HEK293 (cell line): ENCODE measurements around the gene DEDD.

Experiments used
- CTCF ChIA-PET: fragments of 350-600 bp; formaldehyde crosslinking; extraction: SDS; loops from one replicate; lab custom pipeline; 2021; ENCODE audit warnings: antibody characterized with exemption; lab: Yijun Ruan, JAX
- POLR2A ChIA-PET: fragments of 300-600 bp; formaldehyde crosslinking; extraction: SDS; loops from one replicate; lab custom pipeline; 2020; ENCODE audit warnings: antibody characterized with exemption, inconsistent platforms; lab: Yijun Ruan, JAX
- H3K27ac ChIP-seq: fragments of 200-500 bp; sonication (Bioruptor generic); 2 replicates; pipeline ENCODE4 v1.5.1; 2014; ENCODE audit warnings: low read depth, low read length, control low read depth, inconsistent platforms; ENCODE audit errors: extremely low read depth
- H3K36me3 ChIP-seq, 2 experiments: fragments of 200-500 bp in 1 of 2; sonication (Bioruptor generic) in 1 of 2; 1 replicate in 1 of 2; 2 replicates in 1 of 2; pipeline ENCODE4 v1.5.1; 2014 to 2017; ENCODE audit warnings: inconsistent platforms in 2 of 2, low read length in 2 of 2; ENCODE audit not compliant: control insufficient read depth in 2 of 2, insufficient read depth in 1 of 2
- H3K4me1 ChIP-seq: fragments of 200-500 bp; sonication (Bioruptor generic); 2 replicates; pipeline ENCODE4 v1.5.1; 2014; ENCODE audit warnings: mild to moderate bottlenecking, low read length, inconsistent platforms; ENCODE audit not compliant: control insufficient read depth, insufficient read depth
- H3K4me3 ChIP-seq: 2 replicates; pipeline ENCODE4 v1.5.1; 2011; ENCODE audit warnings: low read depth, mild to moderate bottlenecking, control low read depth, low read length, moderate library complexity
- H3K9me3 ChIP-seq: fragments of 200-500 bp; sonication (Bioruptor generic); 2 replicates; pipeline ENCODE4 v1.5.1; 2014; ENCODE audit warnings: low read depth, low read length, inconsistent platforms; ENCODE audit not compliant: control insufficient read depth, insufficient read depth
- HOXD13 ChIP-seq: sonication (generic); formaldehyde crosslinking; IDR thresholded peaks from 2 replicates; pipeline ENCODE4 v1.8.0; 2022; ENCODE audit warnings: missing genetic modification reagents, borderline replicate concordance
- KLF16 ChIP-seq: fragments of 450-650 bp; formaldehyde crosslinking; IDR thresholded peaks from 2 replicates; pipeline ENCODE4 v1.5.1; 2017; ENCODE audit warnings: missing biosample characterization, missing genetic modification characterization
- KLF7 ChIP-seq: fragments of 450-650 bp; formaldehyde crosslinking; IDR thresholded peaks from 2 replicates; pipeline ENCODE4 v1.5.1; 2016; ENCODE audit warnings: missing biosample characterization, missing genetic modification characterization, borderline replicate concordance
- OSR2 ChIP-seq: fragments of 450-650 bp; formaldehyde crosslinking; IDR thresholded peaks from 2 replicates; pipeline ENCODE4 v1.5.1; 2016; ENCODE audit warnings: missing biosample characterization, missing genetic modification characterization
- SCRT1 ChIP-seq: fragments of 450-650 bp; formaldehyde crosslinking; IDR thresholded peaks from 2 replicates; pipeline ENCODE4 v1.5.1; 2016; ENCODE audit warnings: missing biosample characterization, missing genetic modification characterization, borderline replicate concordance
- ZFP37 ChIP-seq: fragments of 450-650 bp; formaldehyde crosslinking; IDR thresholded peaks from 2 replicates; pipeline ENCODE4 v1.5.1; 2016; ENCODE audit warnings: missing biosample characterization, missing genetic modification characterization
- ZNF132 ChIP-seq: fragments of 450-650 bp; formaldehyde crosslinking; IDR thresholded peaks from 2 replicates; pipeline ENCODE4 v1.5.1; 2017; ENCODE audit warnings: missing biosample characterization, missing genetic modification characterization, borderline replicate concordance
- ZNF155 ChIP-seq: fragments of 450-650 bp; formaldehyde crosslinking; IDR thresholded peaks from 2 replicates; pipeline ENCODE4 v1.5.1; 2016; ENCODE audit warnings: missing biosample characterization, missing genetic modification characterization
- ZNF169 ChIP-seq: fragments of 450-650 bp; formaldehyde crosslinking; IDR thresholded peaks from 2 replicates; pipeline ENCODE4 v1.5.1; 2016; ENCODE audit warnings: missing biosample characterization, missing genetic modification characterization
- ZNF211 ChIP-seq: fragments of 450-650 bp; formaldehyde crosslinking; IDR thresholded peaks from 2 replicates; pipeline ENCODE4 v1.5.1; 2016; ENCODE audit warnings: low read depth, missing biosample characterization, missing genetic modification characterization
- ZNF221 ChIP-seq: fragments of 450-650 bp; formaldehyde crosslinking; IDR thresholded peaks from 2 replicates; pipeline ENCODE4 v1.5.1; 2017; ENCODE audit warnings: missing biosample characterization, missing genetic modification characterization, borderline replicate concordance
- ZNF423 ChIP-seq: fragments of 450-650 bp; formaldehyde crosslinking; IDR thresholded peaks from 2 replicates; pipeline ENCODE4 v1.5.1; 2016; ENCODE audit warnings: missing biosample characterization, missing genetic modification characterization
- ZNF560 ChIP-seq: fragments of 450-650 bp; formaldehyde crosslinking; IDR thresholded peaks from 2 replicates; pipeline ENCODE4 v1.5.1; 2017; ENCODE audit warnings: missing biosample characterization, missing genetic modification characterization, borderline replicate concordance
- ZNF561 ChIP-seq: fragments of 450-650 bp; IDR thresholded peaks from 2 replicates; pipeline ENCODE4 v1.5.1; 2018; ENCODE audit warnings: missing biosample characterization, missing genetic modification characterization, borderline replicate concordance
- ZNF623 ChIP-seq: fragments of 450-650 bp; formaldehyde crosslinking; IDR thresholded peaks from 2 replicates; pipeline ENCODE4 v1.5.1; 2016; ENCODE audit warnings: missing biosample characterization, missing genetic modification characterization
- ZNF747 ChIP-seq: fragments of 450-650 bp; formaldehyde crosslinking; IDR thresholded peaks from 2 replicates; pipeline ENCODE4 v1.5.1; 2016; ENCODE audit warnings: missing biosample characterization, missing genetic modification characterization
- ZNF837 ChIP-seq: fragments of 450-650 bp; formaldehyde crosslinking; IDR thresholded peaks from 2 replicates; pipeline ENCODE4 v1.5.1; 2016; ENCODE audit warnings: missing biosample characterization, missing genetic modification characterization
- ZNF843 ChIP-seq: fragments of 450-650 bp; formaldehyde crosslinking; IDR thresholded peaks from 2 replicates; pipeline ENCODE4 v1.5.1; 2016; ENCODE audit warnings: missing biosample characterization, missing genetic modification characterization
- ZSCAN16 ChIP-seq: fragments of 450-650 bp; formaldehyde crosslinking; IDR thresholded peaks from 2 replicates; pipeline ENCODE4 v1.5.1; 2016; ENCODE audit warnings: missing biosample characterization, missing genetic modification characterization
- TF ChIP-seq, protein P1 (sequence below): fragments of 450-650 bp; formaldehyde crosslinking; IDR thresholded peaks from 2 replicates; pipeline ENCODE4 v1.5.1; 2016; ENCODE audit warnings: missing biosample characterization, missing genetic modification characterization, borderline replicate concordance
- TF ChIP-seq, protein P2 (sequence below): fragments of 450-650 bp; formaldehyde crosslinking; IDR thresholded peaks from 2 replicates; pipeline ENCODE4; 2016; ENCODE audit warnings: missing biosample characterization, missing genetic modification characterization
- TF ChIP-seq, protein P3 (sequence below): fragments of 450-650 bp; formaldehyde crosslinking; IDR thresholded peaks from 2 replicates; pipeline ENCODE4 v1.5.1; 2016; ENCODE audit warnings: missing biosample characterization, missing genetic modification characterization
- TF ChIP-seq, protein P4 (sequence below): sonication (generic); formaldehyde crosslinking; IDR thresholded peaks from 2 replicates; pipeline ENCODE4 v1.8.1; 2022; ENCODE audit warnings: mild to moderate bottlenecking, moderate library complexity, missing genetic modification reagents
- TF ChIP-seq, protein P5 (sequence below): fragments of 450-650 bp; formaldehyde crosslinking; IDR thresholded peaks from 2 replicates; pipeline ENCODE4 v1.5.1; 2016; ENCODE audit warnings: missing biosample characterization, missing genetic modification characterization

Gene DEDD

DNA sequence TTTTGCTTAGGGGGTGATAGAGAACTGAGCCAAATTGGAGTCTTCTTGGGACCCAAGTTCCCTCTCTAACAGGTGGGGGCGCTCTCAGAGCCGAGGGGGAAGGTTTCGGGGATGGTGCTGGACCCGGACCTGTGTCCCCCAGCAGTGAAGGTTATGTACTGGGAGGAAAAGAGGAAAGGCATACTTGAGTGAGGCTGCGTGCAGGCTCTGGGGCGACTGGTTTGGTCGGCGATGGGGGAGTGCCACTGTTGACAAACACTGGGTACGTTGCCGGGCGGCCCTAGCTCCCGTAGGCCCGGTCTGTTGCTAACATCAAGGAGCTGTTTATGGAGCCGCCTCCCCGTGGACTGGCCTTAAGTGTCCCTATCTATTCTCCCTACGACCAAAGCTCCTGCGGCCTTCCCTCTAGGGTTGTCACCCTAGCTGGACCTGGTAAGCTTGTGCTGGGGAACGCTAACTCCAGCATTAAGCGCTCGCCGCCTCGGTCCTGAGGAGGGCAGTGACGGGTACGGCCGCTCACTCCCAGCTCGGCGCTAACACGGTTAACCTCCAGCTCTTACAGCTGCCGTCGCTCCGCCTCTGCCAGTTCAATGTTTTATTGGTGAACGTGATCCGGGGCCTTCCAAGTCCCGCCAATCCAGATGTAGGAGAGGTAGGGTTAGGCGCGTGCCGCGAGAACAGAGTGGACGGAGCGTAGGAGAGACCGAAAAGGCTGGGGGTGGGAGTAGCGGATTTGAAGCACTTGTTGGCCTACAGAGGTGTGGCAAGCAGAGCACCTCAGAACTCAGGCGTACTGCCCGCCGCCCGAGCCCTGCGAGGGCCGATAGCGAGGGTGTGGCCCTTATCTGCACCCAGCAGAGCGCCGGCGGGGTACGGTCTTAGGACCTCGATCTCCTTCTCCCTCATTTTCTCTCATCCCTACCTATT is 33.5 kb upstream of the DEDD start, which contains the start of gene PPOX:
TSS of gene PPOX (plus strand) at position 685 of the 927 bp plus-strand sequence. CDS start 422 bp downstream, outside the sequence.
- ChIA-PET CTCF (interaction anchor here (0.6 to 3.9 kb wide), 21 partner anchors 9 to 1134 kb away, joined by 3 to 23 read pairs (median 4); partner anchors contain the start of genes B4GALT3, DEDD, KLHDC9 and NDUFS2), POLR2A (interaction anchor here (0.5 to 4.8 kb wide), 14 partner anchors 8 to 216 kb away, joined by 3 to 53 read pairs (median 6); partner anchors contain the start of genes B4GALT3, DEDD, F11R and NDUFS2)
- Histone ChIP-seq H3K4me1 (peaks cover 3% of the 10 kb centered on the region; the same call in 1 of the 2 replicates), H3K9me3 (no peaks in the 10 kb centered on the region), H3K4me3 (peak within 1 kb of the TSS; percentile 58), H3K36me3 (peaks cover 3 to 73% of the 10 kb centered on the region in 2 experiments; a peak in 1 of 3 replicates), H3K27ac (peak within 1 kb of the TSS; percentile 39; the same call in 1 of the 2 replicates)
- TF ChIP-seq ZNF561 (tag by site-specific recombination), result no peak
- no peak for TF ChIP-seq ZNF423 (tag by site-specific recombination)
- no peak; the same call in 1 of the 2 replicates for TF ChIP-seq ZNF843
- no peak; the same call in 1 of the 2 replicates for TF ChIP-seq ZFP37 (tag by site-specific recombination)
- no peak for TF ChIP-seq ZNF560 (tag by site-specific recombination)
- TF ChIP-seq ZNF221, result no peak
- TF ChIP-seq, protein P1, sequence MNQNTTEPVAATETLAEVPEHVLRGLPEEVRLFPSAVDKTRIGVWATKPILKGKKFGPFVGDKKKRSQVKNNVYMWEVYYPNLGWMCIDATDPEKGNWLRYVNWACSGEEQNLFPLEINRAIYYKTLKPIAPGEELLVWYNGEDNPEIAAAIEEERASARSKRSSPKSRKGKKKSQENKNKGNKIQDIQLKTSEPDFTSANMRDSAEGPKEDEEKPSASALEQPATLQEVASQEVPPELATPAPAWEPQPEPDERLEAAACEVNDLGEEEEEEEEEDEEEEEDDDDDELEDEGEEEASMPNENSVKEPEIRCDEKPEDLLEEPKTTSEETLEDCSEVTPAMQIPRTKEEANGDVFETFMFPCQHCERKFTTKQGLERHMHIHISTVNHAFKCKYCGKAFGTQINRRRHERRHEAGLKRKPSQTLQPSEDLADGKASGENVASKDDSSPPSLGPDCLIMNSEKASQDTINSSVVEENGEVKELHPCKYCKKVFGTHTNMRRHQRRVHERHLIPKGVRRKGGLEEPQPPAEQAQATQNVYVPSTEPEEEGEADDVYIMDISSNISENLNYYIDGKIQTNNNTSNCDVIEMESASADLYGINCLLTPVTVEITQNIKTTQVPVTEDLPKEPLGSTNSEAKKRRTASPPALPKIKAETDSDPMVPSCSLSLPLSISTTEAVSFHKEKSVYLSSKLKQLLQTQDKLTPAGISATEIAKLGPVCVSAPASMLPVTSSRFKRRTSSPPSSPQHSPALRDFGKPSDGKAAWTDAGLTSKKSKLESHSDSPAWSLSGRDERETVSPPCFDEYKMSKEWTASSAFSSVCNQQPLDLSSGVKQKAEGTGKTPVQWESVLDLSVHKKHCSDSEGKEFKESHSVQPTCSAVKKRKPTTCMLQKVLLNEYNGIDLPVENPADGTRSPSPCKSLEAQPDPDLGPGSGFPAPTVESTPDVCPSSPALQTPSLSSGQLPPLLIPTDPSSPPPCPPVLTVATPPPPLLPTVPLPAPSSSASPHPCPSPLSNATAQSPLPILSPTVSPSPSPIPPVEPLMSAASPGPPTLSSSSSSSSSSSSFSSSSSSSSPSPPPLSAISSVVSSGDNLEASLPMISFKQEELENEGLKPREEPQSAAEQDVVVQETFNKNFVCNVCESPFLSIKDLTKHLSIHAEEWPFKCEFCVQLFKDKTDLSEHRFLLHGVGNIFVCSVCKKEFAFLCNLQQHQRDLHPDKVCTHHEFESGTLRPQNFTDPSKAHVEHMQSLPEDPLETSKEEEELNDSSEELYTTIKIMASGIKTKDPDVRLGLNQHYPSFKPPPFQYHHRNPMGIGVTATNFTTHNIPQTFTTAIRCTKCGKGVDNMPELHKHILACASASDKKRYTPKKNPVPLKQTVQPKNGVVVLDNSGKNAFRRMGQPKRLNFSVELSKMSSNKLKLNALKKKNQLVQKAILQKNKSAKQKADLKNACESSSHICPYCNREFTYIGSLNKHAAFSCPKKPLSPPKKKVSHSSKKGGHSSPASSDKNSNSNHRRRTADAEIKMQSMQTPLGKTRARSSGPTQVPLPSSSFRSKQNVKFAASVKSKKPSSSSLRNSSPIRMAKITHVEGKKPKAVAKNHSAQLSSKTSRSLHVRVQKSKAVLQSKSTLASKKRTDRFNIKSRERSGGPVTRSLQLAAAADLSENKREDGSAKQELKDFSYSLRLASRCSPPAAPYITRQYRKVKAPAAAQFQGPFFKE (tag by site-specific recombination), result no peak
- no peak for TF ChIP-seq HOXD13 (CRISPR knock-in tag)
- TF ChIP-seq, protein P2, sequence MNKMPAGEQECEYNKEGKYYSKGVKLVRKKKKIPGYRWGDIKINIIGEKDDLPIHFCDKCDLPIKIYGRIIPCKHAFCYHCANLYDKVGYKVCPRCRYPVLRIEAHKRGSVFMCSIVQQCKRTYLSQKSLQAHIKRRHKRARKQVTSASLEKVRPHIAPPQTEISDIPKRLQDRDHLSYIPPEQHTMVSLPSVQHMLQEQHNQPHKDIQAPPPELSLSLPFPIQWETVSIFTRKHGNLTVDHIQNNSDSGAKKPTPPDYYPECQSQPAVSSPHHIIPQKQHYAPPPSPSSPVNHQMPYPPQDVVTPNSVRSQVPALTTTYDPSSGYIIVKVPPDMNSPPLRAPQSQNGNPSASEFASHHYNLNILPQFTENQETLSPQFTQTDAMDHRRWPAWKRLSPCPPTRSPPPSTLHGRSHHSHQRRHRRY (tag by site-specific recombination), result no peak
- peak; percentile 95 for TF ChIP-seq KLF16 (tag by site-specific recombination)
- TF ChIP-seq ZNF169 (tag by site-specific recombination), result no peak
- TF ChIP-seq OSR2 (tag by site-specific recombination), result peak; percentile 31; the same call in 1 of the 2 replicates
- TF ChIP-seq ZSCAN16 (tag by site-specific recombination), result no peak
- TF ChIP-seq KLF7, result peak; percentile 74; the same call in 1 of the 2 replicates
- no peak for TF ChIP-seq ZNF747 (tag by site-specific recombination)
- peak; percentile 90 for TF ChIP-seq SCRT1
- TF ChIP-seq, protein P3, sequence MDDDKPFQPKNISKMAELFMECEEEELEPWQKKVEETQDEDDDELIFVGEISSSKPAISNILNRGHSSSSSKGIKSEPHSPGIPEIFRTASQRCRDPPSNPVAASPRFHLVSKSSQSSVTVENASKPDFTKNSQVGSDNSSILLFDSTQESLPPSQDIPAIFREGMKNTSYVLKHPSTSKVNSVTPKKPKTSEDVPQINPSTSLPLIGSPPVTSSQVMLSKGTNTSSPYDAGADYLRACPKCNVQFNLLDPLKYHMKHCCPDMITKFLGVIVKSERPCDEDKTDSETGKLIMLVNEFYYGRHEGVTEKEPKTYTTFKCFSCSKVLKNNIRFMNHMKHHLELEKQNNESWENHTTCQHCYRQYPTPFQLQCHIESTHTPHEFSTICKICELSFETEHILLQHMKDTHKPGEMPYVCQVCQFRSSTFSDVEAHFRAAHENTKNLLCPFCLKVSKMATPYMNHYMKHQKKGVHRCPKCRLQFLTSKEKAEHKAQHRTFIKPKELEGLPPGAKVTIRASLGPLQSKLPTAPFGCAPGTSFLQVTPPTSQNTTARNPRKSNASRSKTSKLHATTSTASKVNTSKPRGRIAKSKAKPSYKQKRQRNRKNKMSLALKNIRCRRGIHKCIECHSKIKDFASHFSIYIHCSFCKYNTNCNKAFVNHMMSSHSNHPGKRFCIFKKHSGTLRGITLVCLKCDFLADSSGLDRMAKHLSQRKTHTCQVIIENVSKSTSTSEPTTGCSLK (tag by site-specific recombination), result no peak
- no peak for TF ChIP-seq ZNF837 (tag by site-specific recombination)
- TF ChIP-seq ZNF132 (tag by site-specific recombination), result no peak
- TF ChIP-seq ZNF155, result no peak
- TF ChIP-seq, protein P4, sequence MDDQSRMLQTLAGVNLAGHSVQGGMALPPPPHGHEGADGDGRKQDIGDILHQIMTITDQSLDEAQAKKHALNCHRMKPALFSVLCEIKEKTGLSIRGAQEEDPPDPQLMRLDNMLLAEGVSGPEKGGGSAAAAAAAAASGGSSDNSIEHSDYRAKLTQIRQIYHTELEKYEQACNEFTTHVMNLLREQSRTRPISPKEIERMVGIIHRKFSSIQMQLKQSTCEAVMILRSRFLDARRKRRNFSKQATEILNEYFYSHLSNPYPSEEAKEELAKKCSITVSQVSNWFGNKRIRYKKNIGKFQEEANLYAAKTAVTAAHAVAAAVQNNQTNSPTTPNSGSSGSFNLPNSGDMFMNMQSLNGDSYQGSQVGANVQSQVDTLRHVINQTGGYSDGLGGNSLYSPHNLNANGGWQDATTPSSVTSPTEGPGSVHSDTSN, result no peak
- TF ChIP-seq, protein P5, sequence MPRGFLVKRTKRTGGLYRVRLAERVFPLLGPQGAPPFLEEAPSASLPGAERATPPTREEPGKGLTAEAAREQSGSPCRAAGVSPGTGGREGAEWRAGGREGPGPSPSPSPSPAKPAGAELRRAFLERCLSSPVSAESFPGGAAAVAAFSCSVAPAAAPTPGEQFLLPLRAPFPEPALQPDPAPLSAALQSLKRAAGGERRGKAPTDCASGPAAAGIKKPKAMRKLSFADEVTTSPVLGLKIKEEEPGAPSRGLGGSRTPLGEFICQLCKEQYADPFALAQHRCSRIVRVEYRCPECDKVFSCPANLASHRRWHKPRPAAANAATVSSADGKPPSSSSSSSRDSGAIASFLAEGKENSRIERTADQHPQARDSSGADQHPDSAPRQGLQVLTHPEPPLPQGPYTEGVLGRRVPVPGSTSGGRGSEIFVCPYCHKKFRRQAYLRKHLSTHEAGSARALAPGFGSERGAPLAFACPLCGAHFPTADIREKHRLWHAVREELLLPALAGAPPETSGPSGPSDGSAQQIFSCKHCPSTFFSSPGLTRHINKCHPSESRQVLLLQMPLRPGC (tag by site-specific recombination), result no peak
- TF ChIP-seq ZNF211, result no peak
- no peak for TF ChIP-seq ZNF623 (tag by site-specific recombination)
